Fibroblast of the aortic adventitia (primary cell): ENCODE data around the gene CALY. TPM values are rescaled to one million over a fixed set of nuclear protein-coding genes. Genes with fewer than 3 reads are reported as not detected.
"Not testable (repeated sequence)": the region's sequence is repeated elsewhere in the genome, so short reads cannot be mapped to it uniquely, and the experiment has no call there.

Experiments
- DNase-seq: peaks from one replicate; pipeline ENCODE4 v3.0.0-alpha.2; 2010; ENCODE audit warnings: low read depth
- H3K4me3 ChIP-seq: 2 replicates; pipeline ENCODE4 v1.5.1; 2011; ENCODE audit warnings: low read depth, mild to moderate bottlenecking, control low read depth, low read length, moderate library complexity
- total RNA-seq: library from RNA; depleted of rRNA; stranded (reverse); fragments of >200 nt; gene quantifications from 2 replicates; pipeline ENCODE4 v1.2.3, GENCODE V29; 2012; ENCODE audit warnings: low replicate concordance
- TF ChIP-seq, protein P1 (sequence below): IDR thresholded peaks from 2 replicates; pipeline ENCODE4 v1.5.1; 2011; ENCODE audit warnings: mild to moderate bottlenecking, low read length, control low read depth, inconsistent platforms; ENCODE audit not compliant: insufficient read depth

CALY gene
- total RNA-seq, 1 donor: not detected

GRCh38 chr10:133324198-133324792 is 12.4 kb downstream of the CALY start:
- TF ChIP-seq, protein P1, sequence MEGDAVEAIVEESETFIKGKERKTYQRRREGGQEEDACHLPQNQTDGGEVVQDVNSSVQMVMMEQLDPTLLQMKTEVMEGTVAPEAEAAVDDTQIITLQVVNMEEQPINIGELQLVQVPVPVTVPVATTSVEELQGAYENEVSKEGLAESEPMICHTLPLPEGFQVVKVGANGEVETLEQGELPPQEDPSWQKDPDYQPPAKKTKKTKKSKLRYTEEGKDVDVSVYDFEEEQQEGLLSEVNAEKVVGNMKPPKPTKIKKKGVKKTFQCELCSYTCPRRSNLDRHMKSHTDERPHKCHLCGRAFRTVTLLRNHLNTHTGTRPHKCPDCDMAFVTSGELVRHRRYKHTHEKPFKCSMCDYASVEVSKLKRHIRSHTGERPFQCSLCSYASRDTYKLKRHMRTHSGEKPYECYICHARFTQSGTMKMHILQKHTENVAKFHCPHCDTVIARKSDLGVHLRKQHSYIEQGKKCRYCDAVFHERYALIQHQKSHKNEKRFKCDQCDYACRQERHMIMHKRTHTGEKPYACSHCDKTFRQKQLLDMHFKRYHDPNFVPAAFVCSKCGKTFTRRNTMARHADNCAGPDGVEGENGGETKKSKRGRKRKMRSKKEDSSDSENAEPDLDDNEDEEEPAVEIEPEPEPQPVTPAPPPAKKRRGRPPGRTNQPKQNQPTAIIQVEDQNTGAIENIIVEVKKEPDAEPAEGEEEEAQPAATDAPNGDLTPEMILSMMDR: no peak
- DNase-seq: peak; percentile 49
- H3K4me3 ChIP-seq: peak overlapping the region; percentile 33

DNA sequence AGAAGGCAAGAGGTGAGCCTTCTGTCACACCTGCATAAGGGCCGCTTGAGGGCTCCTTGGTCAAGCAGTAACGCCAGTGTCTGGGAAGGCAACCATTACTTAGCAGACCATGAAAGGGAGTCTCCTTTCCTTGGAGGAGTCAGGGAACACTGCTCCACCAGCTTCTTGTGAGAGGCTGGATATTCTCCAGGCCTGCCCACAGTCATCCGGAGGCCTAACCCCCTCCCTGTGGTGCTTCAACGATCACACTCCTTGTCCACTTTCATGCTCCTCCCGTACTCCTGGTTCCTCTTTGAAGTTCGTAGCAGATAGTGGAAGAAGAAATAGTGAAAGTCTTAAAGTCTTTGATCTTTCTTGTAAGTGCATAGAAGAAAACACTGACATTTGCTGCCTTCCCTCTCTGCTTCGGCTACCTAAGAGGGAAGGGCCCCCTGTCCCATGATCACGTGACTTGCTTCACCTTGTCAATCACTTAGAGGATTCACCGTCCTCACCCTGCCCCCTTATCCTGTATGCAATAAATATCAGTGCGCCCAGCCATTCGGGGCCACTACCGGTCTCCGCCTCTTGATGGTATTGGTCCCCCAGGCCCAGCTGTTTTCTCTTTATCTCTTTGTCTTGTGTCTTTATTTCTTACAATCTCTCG is 14.5 kb downstream of the CALY start:
- H3K4me3 ChIP-seq, DNase-seq: not testable (repeated sequence)

DNA sequence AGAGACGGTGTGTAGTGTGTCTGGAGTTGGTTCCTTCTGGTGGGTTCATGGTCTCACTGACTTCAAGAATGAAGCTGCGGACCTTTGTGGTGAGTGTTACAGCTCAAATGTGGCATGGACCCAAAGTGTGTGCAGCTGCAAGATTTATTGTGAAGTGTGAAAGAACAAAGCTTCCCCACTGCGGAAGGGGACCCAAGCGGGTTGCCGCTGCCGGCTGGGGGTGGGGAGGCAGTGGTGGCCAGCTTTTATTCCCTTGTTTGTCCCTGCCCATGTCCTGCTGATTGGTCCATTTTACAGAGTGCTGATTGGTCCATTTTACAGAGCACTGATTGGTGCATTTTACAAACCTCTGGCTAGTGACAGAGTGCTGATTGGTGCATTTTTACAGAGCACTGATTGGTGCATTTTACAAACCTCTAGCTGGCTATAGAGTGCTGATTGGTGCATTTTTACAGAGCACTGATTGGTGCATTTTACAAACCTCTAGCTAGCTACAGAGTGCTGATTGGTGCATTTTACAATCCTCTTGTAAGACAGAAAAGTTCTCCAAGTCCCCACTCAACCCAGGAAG is 15.8 kb downstream of the CALY start:
- not testable (repeated sequence) for H3K4me3 ChIP-seq, DNase-seq

DNA sequence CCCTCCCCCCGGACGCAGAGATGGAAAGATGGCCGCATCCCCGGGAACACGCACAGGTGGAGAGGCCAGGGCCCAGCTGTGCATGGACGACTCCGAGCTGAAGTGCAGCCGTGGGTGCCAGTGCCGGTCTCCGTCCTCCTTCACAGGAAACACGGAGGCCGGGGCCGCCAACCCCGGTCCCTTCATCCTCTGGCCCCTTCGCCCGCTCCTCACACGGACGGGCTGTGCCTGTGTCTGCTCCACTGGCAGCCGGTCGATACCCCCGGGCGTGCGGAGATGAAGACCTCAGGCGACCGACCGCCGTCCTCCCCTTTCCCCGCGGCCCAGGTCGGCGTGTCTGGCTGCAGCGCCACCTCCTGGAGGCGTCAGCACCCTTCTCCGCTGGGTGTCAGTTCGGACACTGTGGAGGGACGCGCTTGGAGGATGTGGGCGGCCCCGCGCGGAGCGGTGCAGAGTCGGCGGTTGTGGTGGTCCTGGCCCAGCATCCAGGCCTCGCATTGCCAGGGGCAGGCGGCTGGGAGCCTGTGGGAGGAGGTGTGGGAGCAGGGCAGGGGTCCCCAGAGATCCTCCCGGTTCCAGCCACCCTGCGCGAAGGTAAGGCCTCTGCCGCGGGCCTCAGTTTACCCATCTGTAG is 18.1 kb downstream of the CALY start:
- TF ChIP-seq, protein P1: peak; percentile 77
- peak; percentile 36 for DNase-seq
- H3K4me3 ChIP-seq: peak overlapping the region; percentile 53

GRCh38 chr10:133316732-133317131 is 20.0 kb downstream of the CALY start:
- H3K4me3 ChIP-seq: no peak overlapping the region
- TF ChIP-seq, protein P1: no peak
- no peak for DNase-seq

GRCh38 chr10:133316266-133316665 is 20.4 kb downstream of the CALY start:
- TF ChIP-seq, protein P1: no peak
- DNase-seq: no peak
- H3K4me3 ChIP-seq: no peak overlapping the region

DNA sequence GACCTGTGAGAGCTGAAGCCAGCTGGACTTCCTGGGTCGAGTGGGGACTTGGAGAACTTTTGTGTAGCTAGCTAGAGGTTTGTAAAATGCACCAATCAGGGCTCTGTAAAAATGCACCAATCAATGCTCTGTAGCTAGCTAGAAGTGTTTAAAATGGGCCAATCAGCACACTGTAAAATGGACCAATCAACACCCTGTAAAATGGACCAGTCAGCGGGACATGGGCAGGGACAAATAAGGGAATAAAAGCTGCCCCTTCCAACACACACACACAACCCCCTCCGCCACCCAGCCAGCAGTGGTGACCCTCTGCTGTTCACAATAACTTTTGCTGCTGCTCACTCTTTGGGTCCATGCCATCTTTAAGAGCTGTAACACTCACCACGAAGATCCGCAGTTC is 20.8 kb downstream of the CALY start:
- TF ChIP-seq, protein P1: no peak
- DNase-seq: peak; percentile 5
- H3K4me3 ChIP-seq: no peak overlapping the region
